ENCODE results near the gene FAT3.

The FAT3 gene

DNA sequence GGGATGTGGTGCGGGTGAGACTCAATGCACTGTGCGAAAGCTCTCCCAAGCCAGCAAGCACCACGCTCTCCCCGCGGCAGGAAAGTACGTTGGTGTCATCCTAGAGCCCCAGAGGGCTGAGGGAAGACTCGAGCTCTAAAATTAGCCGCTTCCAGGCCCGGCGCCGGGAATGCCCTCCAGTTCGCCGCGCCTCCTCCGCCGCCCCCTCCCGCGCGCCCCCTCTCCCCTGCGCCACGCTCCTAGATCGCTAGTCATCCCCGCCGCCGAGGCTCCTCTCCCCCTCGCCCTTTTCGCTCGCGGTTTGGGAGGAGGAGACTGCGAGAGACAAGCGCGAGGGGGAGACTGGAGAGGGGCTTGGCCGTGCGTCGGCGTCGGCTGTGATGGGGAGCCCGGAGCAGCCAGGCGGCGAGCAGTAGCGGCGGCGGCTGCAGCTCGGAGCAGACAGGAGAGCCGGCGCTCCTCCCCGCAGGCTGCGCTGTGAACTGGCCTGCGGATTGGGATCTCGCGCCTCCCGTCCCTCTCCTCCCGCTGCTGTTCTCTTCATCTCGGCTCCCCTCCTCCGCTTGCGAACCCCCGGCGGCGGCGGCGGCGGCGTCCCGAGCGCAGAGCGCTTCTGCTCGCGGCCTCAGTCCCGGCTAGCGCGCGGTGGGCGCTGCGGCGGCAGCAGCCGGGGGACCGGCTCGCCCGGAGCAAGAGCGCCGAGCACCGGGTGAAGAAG lies at the start of gene FAT3:
Gene FAT3, plus strand, starts transcription at position 412 of the 718 bp plus-strand sequence. CDS start 127,295 bp downstream, outside the sequence.
- no peak for TF ChIP-seq BACH2 (CRISPR knock-in tag; IDR thresholded peaks at IDR 0.05; ENCODE audit: borderline replicate concordance)
- no peak for TF ChIP-seq ISL1 (CRISPR knock-in tag; IDR thresholded peaks at IDR 0.05)
- TF ChIP-seq TCF4 (CRISPR knock-in tag; IDR thresholded peaks at IDR 0.05; ENCODE audit: borderline replicate concordance): no peak
- TF ChIP-seq ZNF8 (CRISPR knock-in tag; IDR thresholded peaks at IDR 0.05): no peak
- no peak for TF ChIP-seq PPARA (CRISPR knock-in tag; IDR thresholded peaks at IDR 0.05; ENCODE audit: borderline replicate concordance)
- no peak for TF ChIP-seq TOX (CRISPR knock-in tag; IDR thresholded peaks at IDR 0.05; ENCODE audit: borderline replicate concordance)
- ATAC-seq: peak; percentile 73

DNA sequence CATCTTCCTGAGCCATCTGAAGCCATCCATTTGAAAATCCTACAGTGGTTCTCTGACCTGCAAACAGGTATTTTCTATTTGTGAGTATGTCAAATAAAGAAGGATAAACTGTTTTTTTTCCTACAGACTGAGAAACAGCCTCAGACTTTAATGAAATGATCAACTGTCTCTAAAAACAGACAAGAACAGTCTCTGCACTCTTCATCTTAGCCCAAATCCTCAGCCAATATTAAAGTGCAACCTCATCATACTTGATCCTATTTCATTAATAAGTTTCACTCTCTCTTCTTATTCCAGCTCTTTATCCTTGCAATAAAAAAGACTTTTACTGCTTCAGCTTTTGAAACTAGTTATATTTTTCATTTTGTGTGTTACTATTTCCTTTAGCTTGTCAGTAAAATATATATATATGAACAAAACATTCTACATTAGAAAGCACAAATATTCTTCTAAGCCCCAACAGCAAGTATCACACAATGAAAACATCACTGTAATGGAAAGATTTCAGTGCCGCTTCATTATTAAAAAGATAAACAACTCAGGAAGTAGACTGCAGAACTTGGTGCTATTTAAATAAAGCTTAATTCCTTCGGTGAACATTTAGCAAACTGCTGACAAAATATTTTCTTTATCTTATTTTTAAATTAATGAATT lies 45.5 kb upstream of the FAT3 start:
- TF ChIP-seq ISL1 (CRISPR knock-in tag; IDR thresholded peaks at IDR 0.05) (no peak), OSR1 (CRISPR knock-in tag; IDR thresholded peaks at IDR 0.05) (no peak), RARB (CRISPR knock-in tag; IDR thresholded peaks at IDR 0.05) (no peak), ZFP30 (CRISPR knock-in tag; IDR thresholded peaks at IDR 0.05) (no peak), ZNF565 (CRISPR knock-in tag; conservative IDR thresholded peaks at IDR 0.05; ENCODE audit: low read depth) (no peak)
- TF ChIP-seq, protein P1, sequence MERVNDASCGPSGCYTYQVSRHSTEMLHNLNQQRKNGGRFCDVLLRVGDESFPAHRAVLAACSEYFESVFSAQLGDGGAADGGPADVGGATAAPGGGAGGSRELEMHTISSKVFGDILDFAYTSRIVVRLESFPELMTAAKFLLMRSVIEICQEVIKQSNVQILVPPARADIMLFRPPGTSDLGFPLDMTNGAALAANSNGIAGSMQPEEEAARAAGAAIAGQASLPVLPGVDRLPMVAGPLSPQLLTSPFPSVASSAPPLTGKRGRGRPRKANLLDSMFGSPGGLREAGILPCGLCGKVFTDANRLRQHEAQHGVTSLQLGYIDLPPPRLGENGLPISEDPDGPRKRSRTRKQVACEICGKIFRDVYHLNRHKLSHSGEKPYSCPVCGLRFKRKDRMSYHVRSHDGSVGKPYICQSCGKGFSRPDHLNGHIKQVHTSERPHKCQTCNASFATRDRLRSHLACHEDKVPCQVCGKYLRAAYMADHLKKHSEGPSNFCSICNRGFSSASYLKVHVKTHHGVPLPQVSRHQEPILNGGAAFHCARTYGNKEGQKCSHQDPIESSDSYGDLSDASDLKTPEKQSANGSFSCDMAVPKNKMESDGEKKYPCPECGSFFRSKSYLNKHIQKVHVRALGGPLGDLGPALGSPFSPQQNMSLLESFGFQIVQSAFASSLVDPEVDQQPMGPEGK (CRISPR knock-in tag; IDR thresholded peaks at IDR 0.05; ENCODE audit: borderline replicate concordance): no peak
- ATAC-seq: no peak

DNA sequence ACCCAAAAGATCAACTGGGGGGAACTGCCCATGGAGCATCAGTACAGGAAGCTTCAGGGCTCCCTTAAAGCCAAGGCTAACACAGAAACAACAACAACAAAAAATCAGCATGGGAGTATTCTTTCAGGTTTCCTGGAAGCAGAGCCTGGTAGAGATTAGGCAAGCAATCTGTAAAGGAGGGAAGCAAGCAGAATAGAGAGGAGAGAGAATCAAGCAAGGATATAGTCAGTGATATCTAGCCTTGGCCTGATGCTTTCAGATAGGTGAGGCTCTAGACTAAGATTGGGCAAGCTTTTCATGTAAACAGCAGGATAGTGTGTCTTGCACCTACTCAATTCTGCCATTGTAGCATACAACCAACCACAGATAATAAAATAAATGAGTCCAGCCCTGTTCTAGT lies 44.4 kb upstream of the FAT3 start:
- TF ChIP-seq BACH2 (CRISPR knock-in tag; IDR thresholded peaks at IDR 0.05; ENCODE audit: borderline replicate concordance) (no peak), ISL1 (CRISPR knock-in tag; IDR thresholded peaks at IDR 0.05) (no peak), GLIS3 (CRISPR knock-in tag; IDR thresholded peaks at IDR 0.05) (no peak), TOX (CRISPR knock-in tag; IDR thresholded peaks at IDR 0.05; ENCODE audit: borderline replicate concordance) (no peak), TCF4 (CRISPR knock-in tag; IDR thresholded peaks at IDR 0.05; ENCODE audit: borderline replicate concordance) (no peak), ZFP30 (CRISPR knock-in tag; IDR thresholded peaks at IDR 0.05) (no peak), OSR1 (CRISPR knock-in tag; IDR thresholded peaks at IDR 0.05) (no peak), CSDC2 (CRISPR knock-in tag; IDR thresholded peaks at IDR 0.05) (no peak), PPARA (CRISPR knock-in tag; IDR thresholded peaks at IDR 0.05; ENCODE audit: borderline replicate concordance) (no peak), ZC3H10 (CRISPR knock-in tag; IDR thresholded peaks at IDR 0.05) (no peak), ZNF565 (CRISPR knock-in tag; conservative IDR thresholded peaks at IDR 0.05; ENCODE audit: low read depth) (no peak), ZFP3 (CRISPR knock-in tag; IDR thresholded peaks at IDR 0.05) (no peak), ZNF8 (CRISPR knock-in tag; IDR thresholded peaks at IDR 0.05) (no peak), RARB (CRISPR knock-in tag; IDR thresholded peaks at IDR 0.05) (no peak), ESRRG (CRISPR knock-in tag; IDR thresholded peaks at IDR 0.05) (no peak), ZNF70 (CRISPR knock-in tag; IDR thresholded peaks at IDR 0.05) (no peak)
- TF ChIP-seq, protein P1 (CRISPR knock-in tag; IDR thresholded peaks at IDR 0.05; ENCODE audit: borderline replicate concordance): no peak
- TF ChIP-seq, protein P2, sequence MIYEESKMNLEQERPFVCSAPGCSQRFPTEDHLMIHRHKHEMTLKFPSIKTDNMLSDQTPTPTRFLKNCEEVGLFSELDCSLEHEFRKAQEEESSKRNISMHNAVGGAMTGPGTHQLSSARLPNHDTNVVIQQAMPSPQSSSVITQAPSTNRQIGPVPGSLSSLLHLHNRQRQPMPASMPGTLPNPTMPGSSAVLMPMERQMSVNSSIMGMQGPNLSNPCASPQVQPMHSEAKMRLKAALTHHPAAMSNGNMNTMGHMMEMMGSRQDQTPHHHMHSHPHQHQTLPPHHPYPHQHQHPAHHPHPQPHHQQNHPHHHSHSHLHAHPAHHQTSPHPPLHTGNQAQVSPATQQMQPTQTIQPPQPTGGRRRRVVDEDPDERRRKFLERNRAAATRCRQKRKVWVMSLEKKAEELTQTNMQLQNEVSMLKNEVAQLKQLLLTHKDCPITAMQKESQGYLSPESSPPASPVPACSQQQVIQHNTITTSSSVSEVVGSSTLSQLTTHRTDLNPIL (CRISPR knock-in tag; IDR thresholded peaks at IDR 0.05; ENCODE audit: low read depth): no peak
- TF ChIP-seq, protein P3, sequence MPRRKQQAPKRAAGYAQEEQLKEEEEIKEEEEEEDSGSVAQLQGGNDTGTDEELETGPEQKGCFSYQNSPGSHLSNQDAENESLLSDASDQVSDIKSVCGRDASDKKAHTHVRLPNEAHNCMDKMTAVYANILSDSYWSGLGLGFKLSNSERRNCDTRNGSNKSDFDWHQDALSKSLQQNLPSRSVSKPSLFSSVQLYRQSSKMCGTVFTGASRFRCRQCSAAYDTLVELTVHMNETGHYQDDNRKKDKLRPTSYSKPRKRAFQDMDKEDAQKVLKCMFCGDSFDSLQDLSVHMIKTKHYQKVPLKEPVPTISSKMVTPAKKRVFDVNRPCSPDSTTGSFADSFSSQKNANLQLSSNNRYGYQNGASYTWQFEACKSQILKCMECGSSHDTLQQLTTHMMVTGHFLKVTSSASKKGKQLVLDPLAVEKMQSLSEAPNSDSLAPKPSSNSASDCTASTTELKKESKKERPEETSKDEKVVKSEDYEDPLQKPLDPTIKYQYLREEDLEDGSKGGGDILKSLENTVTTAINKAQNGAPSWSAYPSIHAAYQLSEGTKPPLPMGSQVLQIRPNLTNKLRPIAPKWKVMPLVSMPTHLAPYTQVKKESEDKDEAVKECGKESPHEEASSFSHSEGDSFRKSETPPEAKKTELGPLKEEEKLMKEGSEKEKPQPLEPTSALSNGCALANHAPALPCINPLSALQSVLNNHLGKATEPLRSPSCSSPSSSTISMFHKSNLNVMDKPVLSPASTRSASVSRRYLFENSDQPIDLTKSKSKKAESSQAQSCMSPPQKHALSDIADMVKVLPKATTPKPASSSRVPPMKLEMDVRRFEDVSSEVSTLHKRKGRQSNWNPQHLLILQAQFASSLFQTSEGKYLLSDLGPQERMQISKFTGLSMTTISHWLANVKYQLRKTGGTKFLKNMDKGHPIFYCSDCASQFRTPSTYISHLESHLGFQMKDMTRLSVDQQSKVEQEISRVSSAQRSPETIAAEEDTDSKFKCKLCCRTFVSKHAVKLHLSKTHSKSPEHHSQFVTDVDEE (CRISPR knock-in tag; IDR thresholded peaks at IDR 0.05): no peak
- ATAC-seq: no peak

All from SK-N-SH treated with all-trans-retinoic acid at 6 μM for 48 hours (cell line).